Measurements from ENCODE around the gene EGLN3.

GRCh38 chr14:33927944-33928343 lies 22.9 kb downstream of the EGLN3 start:
- TF ChIP-seq, protein P1, sequence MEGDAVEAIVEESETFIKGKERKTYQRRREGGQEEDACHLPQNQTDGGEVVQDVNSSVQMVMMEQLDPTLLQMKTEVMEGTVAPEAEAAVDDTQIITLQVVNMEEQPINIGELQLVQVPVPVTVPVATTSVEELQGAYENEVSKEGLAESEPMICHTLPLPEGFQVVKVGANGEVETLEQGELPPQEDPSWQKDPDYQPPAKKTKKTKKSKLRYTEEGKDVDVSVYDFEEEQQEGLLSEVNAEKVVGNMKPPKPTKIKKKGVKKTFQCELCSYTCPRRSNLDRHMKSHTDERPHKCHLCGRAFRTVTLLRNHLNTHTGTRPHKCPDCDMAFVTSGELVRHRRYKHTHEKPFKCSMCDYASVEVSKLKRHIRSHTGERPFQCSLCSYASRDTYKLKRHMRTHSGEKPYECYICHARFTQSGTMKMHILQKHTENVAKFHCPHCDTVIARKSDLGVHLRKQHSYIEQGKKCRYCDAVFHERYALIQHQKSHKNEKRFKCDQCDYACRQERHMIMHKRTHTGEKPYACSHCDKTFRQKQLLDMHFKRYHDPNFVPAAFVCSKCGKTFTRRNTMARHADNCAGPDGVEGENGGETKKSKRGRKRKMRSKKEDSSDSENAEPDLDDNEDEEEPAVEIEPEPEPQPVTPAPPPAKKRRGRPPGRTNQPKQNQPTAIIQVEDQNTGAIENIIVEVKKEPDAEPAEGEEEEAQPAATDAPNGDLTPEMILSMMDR (IDR thresholded peaks at IDR 0.05; ENCODE audit: low read length): no peak
- TF ChIP-seq EZH2 (IDR thresholded peaks at IDR 0.05; ENCODE audit: borderline replicate concordance, low read length): no peak

Data from OCI-LY1 (cell line).